Measurements from ENCODE around the gene TNFRSF12A.

- no peak for TF ChIP-seq RAD21 (IDR thresholded peaks at IDR 0.05; ENCODE audit: insufficient read depth, low read depth, low read length)
- TF ChIP-seq ZBTB4 (CRISPR knock-in tag; IDR thresholded peaks at IDR 0.05), result no peak
- TF ChIP-seq, protein P1, sequence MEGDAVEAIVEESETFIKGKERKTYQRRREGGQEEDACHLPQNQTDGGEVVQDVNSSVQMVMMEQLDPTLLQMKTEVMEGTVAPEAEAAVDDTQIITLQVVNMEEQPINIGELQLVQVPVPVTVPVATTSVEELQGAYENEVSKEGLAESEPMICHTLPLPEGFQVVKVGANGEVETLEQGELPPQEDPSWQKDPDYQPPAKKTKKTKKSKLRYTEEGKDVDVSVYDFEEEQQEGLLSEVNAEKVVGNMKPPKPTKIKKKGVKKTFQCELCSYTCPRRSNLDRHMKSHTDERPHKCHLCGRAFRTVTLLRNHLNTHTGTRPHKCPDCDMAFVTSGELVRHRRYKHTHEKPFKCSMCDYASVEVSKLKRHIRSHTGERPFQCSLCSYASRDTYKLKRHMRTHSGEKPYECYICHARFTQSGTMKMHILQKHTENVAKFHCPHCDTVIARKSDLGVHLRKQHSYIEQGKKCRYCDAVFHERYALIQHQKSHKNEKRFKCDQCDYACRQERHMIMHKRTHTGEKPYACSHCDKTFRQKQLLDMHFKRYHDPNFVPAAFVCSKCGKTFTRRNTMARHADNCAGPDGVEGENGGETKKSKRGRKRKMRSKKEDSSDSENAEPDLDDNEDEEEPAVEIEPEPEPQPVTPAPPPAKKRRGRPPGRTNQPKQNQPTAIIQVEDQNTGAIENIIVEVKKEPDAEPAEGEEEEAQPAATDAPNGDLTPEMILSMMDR (IDR thresholded peaks at IDR 0.05 in 2 of 3, conservative IDR thresholded peaks at IDR 0.05 in 1 of 3; ENCODE audit: control insufficient read depth in 2 of 3, extremely low read depth in 1 of 3, insufficient read depth in 1 of 3, low read depth in 3 of 3, low read length in 3 of 3), result no peak
- TF ChIP-seq ZNF274 (IDR thresholded peaks at IDR 0.05; ENCODE audit: insufficient read depth, insufficient read length), result no peak
- no peak for TF ChIP-seq SUZ12 (IDR thresholded peaks at IDR 0.05; ENCODE audit: unreplicated experiment)
These were observed 46.2 kb downstream of the TNFRSF12A start for GRCh38 chr16:3066440-3066748.
